GM21717 (cell line): Measurements from ENCODE around the gene CGA.

Experiments
- ATAC-seq: cut with Tn5 transposase; IDR thresholded peaks from one replicate; pipeline ENCODE4 v1.9.1; 2021; ENCODE audit warnings: mild to moderate bottlenecking, moderate library complexity; ENCODE audit not compliant: unreplicated experiment

Gene CGA

GRCh38 chr6:87092435-87092834, 2.5 kb downstream of the CGA start:
- ATAC-seq, result no peak

- no peak for ATAC-seq
Measured at GRCh38 chr6:87089135-87089534, 5.8 kb downstream of the CGA start.

GRCh38 chr6:87088076-87088475, 6.8 kb downstream of the CGA start:
- ATAC-seq, result no peak

- ATAC-seq, result peak; percentile 64
Measured at GRCh38 chr6:87082160-87082721, 12.7 kb downstream of the CGA start.

GRCh38 chr6:87078983-87079616, 15.8 kb downstream of the CGA start:
- ATAC-seq, result peak; percentile 69

- ATAC-seq, result no peak
Measured at GRCh38 chr6:87075168-87075567, 19.7 kb downstream of the CGA start.

GRCh38 chr6:87074101-87074621, 20.7 kb downstream of the CGA start:
- ATAC-seq, result no peak

- no peak for ATAC-seq
Measured at GRCh38 chr6:87071683-87072082, 23.2 kb downstream of the CGA start.

- ATAC-seq, result no peak
Measured at GRCh38 chr6:87070741-87071140, 24.2 kb downstream of the CGA start.

GRCh38 chr6:87068795-87069194, 26.1 kb downstream of the CGA start:
- no peak for ATAC-seq

- ATAC-seq, result no peak
Measured at GRCh38 chr6:87066449-87067333, 28.2 kb downstream of the CGA start.

GRCh38 chr6:87065117-87065516, 29.8 kb downstream of the CGA start:
- no peak for ATAC-seq

- no peak for ATAC-seq
Measured at GRCh38 chr6:87059943-87060342, 35.0 kb downstream of the CGA start.

- peak; percentile 54 for ATAC-seq
Measured at GRCh38 chr6:87054143-87054833, 40.6 kb downstream of the CGA start.

- no peak for ATAC-seq
Measured at GRCh38 chr6:87053312-87053711, 41.6 kb downstream of the CGA start.

- ATAC-seq, result no peak
Measured at GRCh38 chr6:87049779-87050178, 45.1 kb downstream of the CGA start.

GRCh38 chr6:87045521-87046075, 49.3 kb downstream of the CGA start:
- ATAC-seq, result no peak

GRCh38 chr6:87040729-87041128, 54.2 kb downstream of the CGA start:
- no peak for ATAC-seq
